OCI-LY1 (cell line): Measurements from ENCODE around the gene FAM13C.

ENCODE experiments used
- H2AFZ ChIP-seq: fragments of 200-600 bp; sonication (generic), shearing (Covaris generic); 2 replicates; pipeline ENCODE4 v1.6.0; 2014; ENCODE audit warnings: antibody characterized with exemption, mild to moderate bottlenecking, low read length
- H3F3A ChIP-seq: fragments of 200-600 bp; sonication (generic), shearing (Covaris generic); 2 replicates; pipeline ENCODE4 v1.6.0; 2014; ENCODE audit warnings: mild to moderate bottlenecking, antibody characterized with exemption, low read length, moderate library complexity; ENCODE audit not compliant: insufficient read depth
- H3K27ac ChIP-seq: fragments of 200-600 bp; sonication (generic); 2 replicates; pipeline ENCODE4 v1.5.1; 2014; ENCODE audit warnings: low read length, mixed run types, mild to moderate bottlenecking, low read depth; ENCODE audit not compliant: poor library complexity, severe bottlenecking
- H3K27me3 ChIP-seq: fragments of 200-600 bp; sonication (generic); 2 replicates; pipeline ENCODE4 v1.6.0; 2014; ENCODE audit warnings: antibody characterized with exemption, mild to moderate bottlenecking, low read length, moderate library complexity; ENCODE audit not compliant: insufficient read depth
- H3K36me3 ChIP-seq: fragments of 200-600 bp; sonication (generic); 2 replicates; pipeline ENCODE4 v1.6.1; 2014; ENCODE audit warnings: mild to moderate bottlenecking, antibody characterized with exemption, low read length, moderate library complexity, mixed read lengths; ENCODE audit not compliant: insufficient read depth
- H3K4me1 ChIP-seq: fragments of 200-600 bp; sonication (generic); 2 replicates; pipeline ENCODE4 v1.5.1; 2014; ENCODE audit warnings: mild to moderate bottlenecking, low read length, moderate library complexity; ENCODE audit not compliant: insufficient read depth, severe bottlenecking
- H3K4me2 ChIP-seq: fragments of 200-600 bp; sonication (generic), shearing (Covaris generic); 2 replicates; pipeline ENCODE4 v1.6.1; 2014; ENCODE audit warnings: low read length
- H3K4me3 ChIP-seq: fragments of 200-600 bp; sonication (generic); 2 replicates; pipeline ENCODE4 v1.5.1; 2014; ENCODE audit warnings: low read length, low read depth, mild to moderate bottlenecking, mixed read lengths; ENCODE audit not compliant: poor library complexity, severe bottlenecking
- H3K79me2 ChIP-seq: fragments of 200-600 bp; shearing (Covaris generic); 2 replicates; pipeline ENCODE4 v1.6.1; 2016; ENCODE audit warnings: mixed run types, low read length, mixed read lengths; ENCODE audit not compliant: insufficient read depth
- H3K9ac ChIP-seq: fragments of 200-600 bp; sonication (generic), shearing (Covaris generic); 2 replicates; pipeline ENCODE4 v1.6.1; 2014; ENCODE audit warnings: mild to moderate bottlenecking, low read length, mixed read lengths
- H3K9me2 ChIP-seq: fragments of 200-600 bp; sonication (generic), shearing (Covaris generic); 2 replicates; pipeline ENCODE4 v1.6.1; 2014; ENCODE audit warnings: low read depth, mild to moderate bottlenecking, low read length, mixed read lengths
- H3K9me3 ChIP-seq: fragments of 200-600 bp; shearing (Covaris generic); 2 replicates; pipeline ENCODE4 v1.6.1; 2014; ENCODE audit warnings: low read length, mixed read lengths
- H4K20me1 ChIP-seq: fragments of 200-600 bp; sonication (generic), shearing (Covaris generic); 2 replicates; pipeline ENCODE4 v1.6.0; 2016; ENCODE audit warnings: mild to moderate bottlenecking, low read length; ENCODE audit not compliant: insufficient read depth
- EZH2 ChIP-seq: fragments of 200-600 bp; sonication (generic), shearing (Covaris generic); IDR thresholded peaks from 2 replicates; pipeline ENCODE4 v1.8.0; 2017; ENCODE audit warnings: borderline replicate concordance, mixed run types, mild to moderate bottlenecking, antibody characterized with exemption, low read length, moderate library complexity, mixed read lengths
- TF ChIP-seq, protein P1 (sequence below): fragments of 200-600 bp; sonication (generic), shearing (Covaris generic); IDR thresholded peaks from 2 replicates; pipeline ENCODE4 v1.5.1; 2017; ENCODE audit warnings: mild to moderate bottlenecking, antibody characterized with exemption, low read length, moderate library complexity, mixed read lengths

The FAM13C gene

DNA sequence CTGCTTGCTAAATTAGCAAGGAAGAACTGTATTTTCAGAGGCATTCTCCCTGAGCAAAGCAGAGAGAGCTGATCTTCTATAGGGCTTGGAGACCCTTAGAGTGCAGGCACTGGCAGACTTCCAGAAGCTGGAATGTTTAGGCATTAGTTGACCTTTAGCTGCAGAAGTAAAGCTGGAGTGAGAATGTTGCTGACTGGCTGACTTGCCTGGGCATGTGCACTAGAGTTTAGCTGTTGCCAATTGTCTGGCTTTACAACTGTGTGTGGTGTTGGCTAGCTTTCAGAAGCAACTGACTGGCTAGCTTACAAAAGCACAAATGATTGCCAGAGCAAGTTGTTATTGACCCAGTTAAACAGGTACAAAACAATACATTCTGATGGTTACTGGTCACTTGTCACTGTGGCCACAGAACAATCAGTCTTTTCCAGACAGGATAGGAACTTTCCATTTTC is 25.1 kb downstream of the FAM13C start:
- Histone ChIP-seq H3K9me2 (no peaks in the 10 kb centered on the region), H3K27ac (no peak overlapping the region), H2AFZ (no peak overlapping the region), H4K20me1 (no peaks in the 10 kb centered on the region), H3K4me2 (no peak overlapping the region), H3K9ac (no peak overlapping the region), H3K9me3 (no peaks in the 10 kb centered on the region), H3K4me1 (no peaks in the 10 kb centered on the region), H3F3A (no peaks in the 10 kb centered on the region), H3K36me3 (no peaks in the 10 kb centered on the region), H3K4me3 (no peak overlapping the region), H3K79me2 (no peaks in the 10 kb centered on the region), H3K27me3 (no peaks in the 10 kb centered on the region)
- TF ChIP-seq, protein P1, sequence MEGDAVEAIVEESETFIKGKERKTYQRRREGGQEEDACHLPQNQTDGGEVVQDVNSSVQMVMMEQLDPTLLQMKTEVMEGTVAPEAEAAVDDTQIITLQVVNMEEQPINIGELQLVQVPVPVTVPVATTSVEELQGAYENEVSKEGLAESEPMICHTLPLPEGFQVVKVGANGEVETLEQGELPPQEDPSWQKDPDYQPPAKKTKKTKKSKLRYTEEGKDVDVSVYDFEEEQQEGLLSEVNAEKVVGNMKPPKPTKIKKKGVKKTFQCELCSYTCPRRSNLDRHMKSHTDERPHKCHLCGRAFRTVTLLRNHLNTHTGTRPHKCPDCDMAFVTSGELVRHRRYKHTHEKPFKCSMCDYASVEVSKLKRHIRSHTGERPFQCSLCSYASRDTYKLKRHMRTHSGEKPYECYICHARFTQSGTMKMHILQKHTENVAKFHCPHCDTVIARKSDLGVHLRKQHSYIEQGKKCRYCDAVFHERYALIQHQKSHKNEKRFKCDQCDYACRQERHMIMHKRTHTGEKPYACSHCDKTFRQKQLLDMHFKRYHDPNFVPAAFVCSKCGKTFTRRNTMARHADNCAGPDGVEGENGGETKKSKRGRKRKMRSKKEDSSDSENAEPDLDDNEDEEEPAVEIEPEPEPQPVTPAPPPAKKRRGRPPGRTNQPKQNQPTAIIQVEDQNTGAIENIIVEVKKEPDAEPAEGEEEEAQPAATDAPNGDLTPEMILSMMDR, result no peak
- no peak for TF ChIP-seq EZH2

DNA sequence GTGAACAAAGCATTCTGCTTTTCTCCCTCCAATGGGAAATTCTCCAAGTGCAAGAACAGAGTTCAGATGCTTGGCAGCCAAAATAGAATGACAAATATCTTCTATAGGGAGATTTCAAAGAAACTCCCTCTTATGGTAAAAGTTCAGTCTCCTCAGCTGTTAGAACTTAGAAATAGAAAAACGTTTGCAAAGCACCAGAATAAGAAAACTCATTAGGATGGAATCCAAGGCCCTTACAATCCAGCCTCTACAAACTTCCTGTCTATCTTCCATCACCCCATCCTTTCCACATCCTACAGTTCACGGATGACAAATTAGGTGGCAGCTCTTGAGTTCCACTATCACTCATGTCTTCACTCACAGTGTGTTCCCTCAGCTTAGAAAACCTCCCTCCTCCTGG is 25.7 kb downstream of the FAM13C start:
- no peaks in the 10 kb centered on the region for H3K9me3 ChIP-seq
- H3K36me3 ChIP-seq, result no peaks in the 10 kb centered on the region
- no peaks in the 10 kb centered on the region for H3K4me1 ChIP-seq
- no peaks in the 10 kb centered on the region for H3K79me2 ChIP-seq
- H3K4me2 ChIP-seq, result no peak overlapping the region
- H3K4me3 ChIP-seq, result no peak overlapping the region
- H3K27ac ChIP-seq, result no peak overlapping the region
- no peak overlapping the region for H2AFZ ChIP-seq
- H3F3A ChIP-seq, result no peaks in the 10 kb centered on the region
- TF ChIP-seq, protein P1, result no peak
- no peak for TF ChIP-seq EZH2
- H3K9ac ChIP-seq, result no peak overlapping the region
- no peaks in the 10 kb centered on the region for H4K20me1 ChIP-seq
- H3K9me2 ChIP-seq, result no peaks in the 10 kb centered on the region
- H3K27me3 ChIP-seq, result no peaks in the 10 kb centered on the region

DNA sequence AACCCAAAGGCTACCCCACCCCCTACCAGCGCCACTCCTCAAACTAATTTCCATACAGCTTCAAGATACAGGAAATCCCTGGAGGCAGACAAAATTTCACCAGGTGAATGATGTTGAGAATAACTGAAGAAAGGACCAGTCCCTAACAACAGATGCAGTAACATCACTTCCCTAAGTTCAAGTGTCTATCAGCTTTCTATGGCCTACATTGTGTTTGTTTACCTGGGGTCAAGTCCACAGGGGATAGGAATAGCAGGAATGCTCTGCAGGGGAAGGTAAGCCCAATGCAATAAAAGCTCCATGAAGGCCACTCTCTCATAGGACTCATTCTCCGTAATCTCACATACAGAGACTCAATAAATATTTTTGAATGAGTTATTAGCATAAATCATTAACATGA is 26.9 kb downstream of the FAM13C start:
- no peak overlapping the region for H2AFZ ChIP-seq
- no peaks in the 10 kb centered on the region for H3K27me3 ChIP-seq
- H4K20me1 ChIP-seq, result no peaks in the 10 kb centered on the region
- no peaks in the 10 kb centered on the region for H3F3A ChIP-seq
- H3K4me3 ChIP-seq, result no peak overlapping the region
- no peaks in the 10 kb centered on the region for H3K4me1 ChIP-seq
- no peaks in the 10 kb centered on the region for H3K9me2 ChIP-seq
- H3K9ac ChIP-seq, result no peak overlapping the region
- H3K9me3 ChIP-seq, result no peaks in the 10 kb centered on the region
- H3K4me2 ChIP-seq, result no peak overlapping the region
- TF ChIP-seq EZH2, result no peak
- TF ChIP-seq, protein P1, result no peak
- no peak overlapping the region for H3K27ac ChIP-seq
- H3K36me3 ChIP-seq, result no peaks in the 10 kb centered on the region
- no peaks in the 10 kb centered on the region for H3K79me2 ChIP-seq
